GM12874 (cell line): Measurements from ENCODE around the gene LSM7.

ENCODE experiments used
- TF ChIP-seq, protein P1 (sequence below): IDR thresholded peaks from 2 replicates; pipeline ENCODE4 v1.5.1; 2011; ENCODE audit warnings: low read depth, mild to moderate bottlenecking, control low read depth, low read length, moderate library complexity; ENCODE audit not compliant: insufficient read depth

LSM7 gene

DNA sequence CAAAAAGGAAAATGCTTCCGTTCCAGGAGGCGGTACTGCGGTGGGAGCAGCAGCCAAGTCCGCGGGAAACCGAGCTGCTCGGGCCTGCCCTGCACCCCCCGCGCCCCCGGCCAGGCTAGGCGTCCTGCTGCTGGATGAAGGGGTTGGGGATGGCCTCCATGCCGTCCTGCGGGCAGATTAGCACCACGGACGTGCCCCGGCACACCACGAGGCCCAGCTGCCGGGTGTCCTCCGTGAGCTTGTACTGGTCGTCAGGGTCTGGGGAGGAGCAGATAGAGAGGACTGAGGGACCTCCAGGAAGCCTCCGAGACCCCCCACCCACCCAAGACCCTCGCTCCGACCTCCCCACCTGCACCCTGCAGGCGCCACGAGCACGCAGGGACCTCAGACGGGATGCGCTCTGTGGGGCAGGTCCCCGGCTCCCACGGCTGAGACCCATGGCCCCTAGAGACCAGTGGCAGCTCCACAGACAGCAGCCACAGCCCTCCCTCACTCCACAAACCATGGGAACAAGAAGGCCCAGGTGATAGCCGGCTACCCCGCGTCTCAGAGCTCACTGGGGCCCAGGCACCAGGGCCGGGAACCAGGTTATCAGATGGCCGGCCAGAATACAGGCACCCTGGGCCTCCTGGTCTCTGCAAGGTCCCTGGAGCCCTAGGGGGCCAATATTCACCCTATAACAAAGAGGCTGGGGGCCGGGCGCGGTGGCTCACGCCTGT, 6.7 kb downstream of the LSM7 start:
- TF ChIP-seq, protein P1, sequence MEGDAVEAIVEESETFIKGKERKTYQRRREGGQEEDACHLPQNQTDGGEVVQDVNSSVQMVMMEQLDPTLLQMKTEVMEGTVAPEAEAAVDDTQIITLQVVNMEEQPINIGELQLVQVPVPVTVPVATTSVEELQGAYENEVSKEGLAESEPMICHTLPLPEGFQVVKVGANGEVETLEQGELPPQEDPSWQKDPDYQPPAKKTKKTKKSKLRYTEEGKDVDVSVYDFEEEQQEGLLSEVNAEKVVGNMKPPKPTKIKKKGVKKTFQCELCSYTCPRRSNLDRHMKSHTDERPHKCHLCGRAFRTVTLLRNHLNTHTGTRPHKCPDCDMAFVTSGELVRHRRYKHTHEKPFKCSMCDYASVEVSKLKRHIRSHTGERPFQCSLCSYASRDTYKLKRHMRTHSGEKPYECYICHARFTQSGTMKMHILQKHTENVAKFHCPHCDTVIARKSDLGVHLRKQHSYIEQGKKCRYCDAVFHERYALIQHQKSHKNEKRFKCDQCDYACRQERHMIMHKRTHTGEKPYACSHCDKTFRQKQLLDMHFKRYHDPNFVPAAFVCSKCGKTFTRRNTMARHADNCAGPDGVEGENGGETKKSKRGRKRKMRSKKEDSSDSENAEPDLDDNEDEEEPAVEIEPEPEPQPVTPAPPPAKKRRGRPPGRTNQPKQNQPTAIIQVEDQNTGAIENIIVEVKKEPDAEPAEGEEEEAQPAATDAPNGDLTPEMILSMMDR, result no peak

DNA sequence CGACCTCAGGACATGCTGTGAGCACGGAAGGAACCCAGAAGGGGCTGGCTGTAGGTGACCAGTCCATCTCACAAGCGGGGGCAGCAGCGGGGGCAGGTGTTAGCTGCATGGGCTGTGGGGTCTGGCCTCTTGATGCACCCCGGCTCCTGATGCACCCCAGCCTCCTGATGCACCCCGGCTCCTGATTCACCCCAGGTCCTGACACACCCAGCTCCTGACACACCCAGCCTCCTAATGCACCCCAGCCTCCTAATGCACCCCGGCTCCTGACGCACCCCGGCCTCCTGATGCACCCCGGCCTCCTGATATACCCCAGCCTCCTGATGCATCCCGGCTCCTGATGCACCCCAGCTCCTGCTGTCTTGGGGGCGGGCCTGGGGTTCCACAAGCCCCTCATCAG, 7.4 kb downstream of the LSM7 start:
- TF ChIP-seq, protein P1, result no peak

DNA sequence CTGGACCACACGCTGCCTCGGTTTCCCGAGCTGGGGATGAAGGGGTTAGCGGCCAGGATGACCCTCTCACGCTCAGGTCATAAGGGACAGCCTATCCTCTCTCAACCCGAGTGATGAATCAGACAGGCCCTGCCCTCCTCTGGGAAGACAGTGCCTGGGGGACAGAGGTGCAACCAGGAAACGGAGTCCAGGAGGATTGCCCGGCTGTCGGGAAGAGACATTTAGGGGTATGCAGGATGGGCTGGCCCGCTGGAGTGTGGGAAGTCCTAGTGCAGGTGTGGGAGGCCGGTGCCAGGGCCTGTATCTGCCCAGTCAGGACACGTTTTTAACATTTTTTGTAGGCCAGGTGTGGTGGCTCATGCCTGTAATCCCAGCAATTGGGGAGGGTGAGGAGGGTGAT, 8.3 kb downstream of the LSM7 start:
- TF ChIP-seq, protein P1, result no peak

DNA sequence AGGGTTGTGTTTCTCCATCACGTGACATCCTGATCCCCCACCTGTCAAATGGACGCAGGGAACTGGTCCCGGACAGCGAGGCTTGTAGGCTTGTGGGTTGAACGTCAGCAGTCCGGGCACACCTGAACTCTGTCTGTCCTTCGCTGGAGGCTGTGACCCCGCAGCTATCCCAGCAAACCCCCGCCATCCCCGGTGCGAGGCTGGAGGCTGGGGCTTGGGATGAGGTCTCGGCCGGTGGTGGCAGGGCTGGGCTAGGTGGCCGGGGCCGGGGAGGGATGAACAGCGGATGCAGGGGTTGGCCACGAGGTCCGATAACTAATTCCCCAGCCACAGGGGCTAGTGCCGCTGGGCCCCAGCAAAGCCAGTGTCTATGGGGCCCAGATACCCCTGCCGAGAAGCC, 8.8 kb downstream of the LSM7 start:
- TF ChIP-seq, protein P1, result no peak

DNA sequence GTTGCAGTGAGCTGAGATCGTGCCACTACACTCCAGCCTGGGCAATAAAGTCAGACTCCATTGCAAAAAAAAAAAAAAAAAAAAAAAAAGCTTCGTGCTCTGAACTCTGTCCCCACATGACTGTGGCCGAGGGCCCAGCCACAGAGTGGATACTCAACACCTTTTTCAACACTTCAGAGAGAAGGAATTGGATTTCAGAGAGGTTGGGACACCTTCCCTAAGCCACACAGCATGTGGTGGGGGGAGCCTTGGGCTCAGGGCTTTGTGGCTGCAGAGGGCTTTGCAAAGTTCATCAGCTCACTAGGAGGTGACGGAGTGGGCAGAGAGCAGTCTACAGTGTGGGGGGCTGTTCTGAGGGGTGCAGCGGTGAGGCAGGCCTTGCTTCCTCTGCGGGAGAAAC, 9.5 kb downstream of the LSM7 start:
- TF ChIP-seq, protein P1, result no peak

DNA sequence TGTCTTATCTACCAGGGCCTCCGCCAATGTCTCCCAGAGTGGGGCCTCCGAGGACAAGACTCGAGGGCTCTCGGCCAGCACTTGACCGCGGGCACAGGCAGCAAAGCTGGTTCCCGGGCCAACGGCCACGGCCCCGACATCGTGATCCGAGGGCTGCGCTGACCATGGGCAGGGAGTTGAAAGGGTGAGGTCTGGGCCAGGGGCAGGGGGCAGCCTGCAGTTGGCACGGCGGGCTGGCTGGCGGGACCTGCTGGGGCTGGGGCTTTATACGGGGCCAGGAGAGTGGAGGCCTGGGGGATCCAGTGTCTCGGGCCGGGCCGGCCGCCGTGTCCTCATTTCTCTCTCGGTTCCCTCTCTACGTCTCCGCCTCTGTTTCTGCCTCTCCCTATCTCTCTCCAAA, 10.6 kb downstream of the LSM7 start:
- TF ChIP-seq, protein P1, result no peak

DNA sequence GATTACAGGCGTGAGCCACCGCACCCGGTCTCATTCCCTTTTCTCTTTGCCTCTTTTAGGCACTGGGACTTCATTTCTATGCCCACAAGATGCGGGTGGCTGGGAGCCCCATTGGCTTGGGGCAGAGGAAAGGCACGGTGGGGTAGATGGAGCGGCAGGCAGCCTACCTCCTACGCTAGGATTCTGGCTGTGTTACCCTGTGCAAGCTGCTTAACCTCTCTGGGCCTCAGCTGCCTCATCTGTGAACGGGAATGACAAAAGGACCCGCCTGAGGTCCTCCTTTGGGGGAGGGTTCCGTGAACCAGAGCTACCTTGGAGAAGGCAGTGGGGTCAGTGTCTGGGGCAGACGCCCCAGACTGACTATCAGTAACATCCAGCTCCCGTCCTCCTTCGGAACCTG, 11.1 kb downstream of the LSM7 start:
- TF ChIP-seq, protein P1, result no peak
